Panc1 (cell line): ENCODE measurements around the gene CHRM2. TPM values are rescaled to one million over a fixed set of nuclear protein-coding genes. Genes with fewer than 3 reads are reported as not detected.

Source experiments
- ATAC-seq: fragments of 200-7000 bp; cut with Tn5 transposase; 2 replicates; pipeline ENCODE4 v1.9.1; 2020; ENCODE audit warnings: mild to moderate bottlenecking, moderate library complexity
- BruUV-seq: library from RNA; stranded (reverse); fragments of 400-500 nt; replicated peaks from 2 replicates; lab custom pipeline; 2021; lab: Mats Ljungman, UMichigan
- CTCF ChIA-PET: fragments of 300-600 bp; sonication (Branson Sonifier 250); formaldehyde crosslinking; loops from one replicate; lab custom pipeline; 2022; ENCODE audit warnings: antibody characterized with exemption; lab: Charles Lee
- POLR2A ChIA-PET: fragments of 300-600 bp; sonication (Branson Sonifier 250); formaldehyde crosslinking; loops from one replicate; lab custom pipeline; 2022; ENCODE audit warnings: antibody characterized with exemption; lab: Charles Lee
- DNase-seq: peaks from one replicate; pipeline ENCODE4 v3.0.0-alpha.2; 2010; ENCODE audit warnings: low read depth, low spot score
- H3K27ac ChIP-seq: 2 replicates; pipeline ENCODE4 v1.5.1; 2011; ENCODE audit warnings: mild to moderate bottlenecking, low read length, inconsistent platforms
- H3K27me3 ChIP-seq: fragments of 200-500 bp; sonication (Bioruptor generic); 2 replicates; pipeline ENCODE4 v1.6.0; 2014; ENCODE audit warnings: low read length, inconsistent platforms; ENCODE audit not compliant: control insufficient read depth, insufficient read depth
- H3K36me3 ChIP-seq: fragments of 200-500 bp; sonication (Bioruptor generic); 2 replicates; pipeline ENCODE4 v1.5.1; 2014; ENCODE audit warnings: inconsistent platforms, mild to moderate bottlenecking, low read length, moderate library complexity; ENCODE audit not compliant: control insufficient read depth, insufficient read depth
- H3K4me1 ChIP-seq: 2 replicates; pipeline ENCODE4 v1.5.1; 2011; ENCODE audit warnings: inconsistent platforms, mild to moderate bottlenecking, low read length, moderate library complexity; ENCODE audit not compliant: control insufficient read depth, insufficient read depth
- H3K4me3 ChIP-seq, 2 experiments: 2 replicates each; pipeline ENCODE4 v1.5.1; 2011 to 2012; ENCODE audit warnings: low read depth in 2 of 2, low read length in 2 of 2, mild to moderate bottlenecking in 2 of 2, inconsistent platforms in 1 of 2, moderate library complexity in 1 of 2
- H3K9me3 ChIP-seq: fragments of 200-500 bp; sonication (Bioruptor generic); 2 replicates; pipeline ENCODE4 v1.5.1; 2014; ENCODE audit warnings: low read depth, mild to moderate bottlenecking, inconsistent platforms, low read length, moderate library complexity; ENCODE audit not compliant: control insufficient read depth, insufficient read depth
- POLR2AphosphoS5 ChIP-seq: IDR thresholded peaks from 2 replicates; pipeline ENCODE4 v1.6.1; 2012; ENCODE audit warnings: mild to moderate bottlenecking, low read depth, low read length, moderate library complexity
- SIN3A ChIP-seq: IDR thresholded peaks from 2 replicates; pipeline ENCODE4 v1.6.1; 2012; ENCODE audit warnings: low read depth, mild to moderate bottlenecking, low read length, moderate library complexity, borderline replicate concordance; ENCODE audit not compliant: insufficient read depth
- TCF7L2 ChIP-seq: IDR thresholded peaks from 2 replicates; pipeline ENCODE4 v1.6.1; 2011; ENCODE audit warnings: mild to moderate bottlenecking, low read depth, low read length, inconsistent platforms
- in situ Hi-C: cut with HindIII; loops from 2 replicates; pipeline ENCODE4 v1.10.0; 2016; ENCODE audit warnings: low sequenced_read_pairs, low pct_unique_long_range_greater_than_20kb
- intact Hi-C: fragments of 100-400 bp; cut with micrococcal nuclease; formaldehyde crosslinking; loops from one replicate; pipeline ENCODE4 v1.10.0; 2022; ENCODE audit not compliant: unreplicated experiment
- total RNA-seq: library from RNA; stranded (reverse); gene quantifications from one replicate; pipeline ENCODE4 v1.2.1, GENCODE V29; 2021; ENCODE audit not compliant: unreplicated experiment
- TF ChIP-seq, protein P1 (sequence below): fragments of 450-650 bp; IDR thresholded peaks from 2 replicates; pipeline ENCODE4 v1.5.1; 2017; ENCODE audit warnings: mild to moderate bottlenecking
- TF ChIP-seq, protein P2 (sequence below), 2 experiments: IDR thresholded peaks; 2 replicates each; pipeline ENCODE4 v1.6.1; 2011 to 2012; ENCODE audit warnings: low read depth in 2 of 2, control low read depth in 1 of 2, low read length in 1 of 2, mild to moderate bottlenecking in 1 of 2, moderate library complexity in 1 of 2; ENCODE audit not compliant: insufficient read depth in 1 of 2

CHRM2 gene
- total RNA-seq, 1 experiment from 2014 or later = not detected

DNA sequence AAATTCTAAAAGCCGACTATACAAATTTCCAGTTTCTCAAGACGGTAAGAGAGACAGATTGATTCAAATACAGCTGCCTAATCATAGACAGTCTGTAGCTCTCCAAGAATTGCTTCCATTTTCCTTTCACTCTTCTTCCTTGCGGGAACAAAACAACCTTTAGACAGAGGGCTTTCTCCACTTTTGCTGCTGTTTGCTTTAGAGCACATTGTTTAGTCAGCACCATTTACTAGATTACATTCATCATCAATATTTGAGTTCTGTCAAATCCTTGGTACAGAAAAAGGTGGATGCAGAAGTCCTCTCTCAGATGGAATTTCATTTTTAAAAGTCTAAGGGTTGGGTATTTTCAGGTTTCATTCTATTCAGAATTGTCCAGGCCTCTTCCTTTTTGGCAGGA is 137.4 kb downstream of the CHRM2 start:
- no peaks in the 10 kb centered on the region for H3K27me3 ChIP-seq
- H3K27ac ChIP-seq = no peak overlapping the region
- H3K4me3 ChIP-seq = no peak overlapping the region
- H3K36me3 ChIP-seq = no peaks in the 10 kb centered on the region
- ChIA-PET POLR2A (interaction anchor here (0.7 kb wide), 1 partner anchor 270 kb away, joined by 3 read pairs; no protein-coding TSS in a partner anchor), CTCF (no interaction called here)
- TF ChIP-seq TCF7L2 (no peak), POLR2AphosphoS5 (no peak), SIN3A (no peak)
- TF ChIP-seq, protein P1, sequence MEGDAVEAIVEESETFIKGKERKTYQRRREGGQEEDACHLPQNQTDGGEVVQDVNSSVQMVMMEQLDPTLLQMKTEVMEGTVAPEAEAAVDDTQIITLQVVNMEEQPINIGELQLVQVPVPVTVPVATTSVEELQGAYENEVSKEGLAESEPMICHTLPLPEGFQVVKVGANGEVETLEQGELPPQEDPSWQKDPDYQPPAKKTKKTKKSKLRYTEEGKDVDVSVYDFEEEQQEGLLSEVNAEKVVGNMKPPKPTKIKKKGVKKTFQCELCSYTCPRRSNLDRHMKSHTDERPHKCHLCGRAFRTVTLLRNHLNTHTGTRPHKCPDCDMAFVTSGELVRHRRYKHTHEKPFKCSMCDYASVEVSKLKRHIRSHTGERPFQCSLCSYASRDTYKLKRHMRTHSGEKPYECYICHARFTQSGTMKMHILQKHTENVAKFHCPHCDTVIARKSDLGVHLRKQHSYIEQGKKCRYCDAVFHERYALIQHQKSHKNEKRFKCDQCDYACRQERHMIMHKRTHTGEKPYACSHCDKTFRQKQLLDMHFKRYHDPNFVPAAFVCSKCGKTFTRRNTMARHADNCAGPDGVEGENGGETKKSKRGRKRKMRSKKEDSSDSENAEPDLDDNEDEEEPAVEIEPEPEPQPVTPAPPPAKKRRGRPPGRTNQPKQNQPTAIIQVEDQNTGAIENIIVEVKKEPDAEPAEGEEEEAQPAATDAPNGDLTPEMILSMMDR = no peak
- TF ChIP-seq, protein P2, sequence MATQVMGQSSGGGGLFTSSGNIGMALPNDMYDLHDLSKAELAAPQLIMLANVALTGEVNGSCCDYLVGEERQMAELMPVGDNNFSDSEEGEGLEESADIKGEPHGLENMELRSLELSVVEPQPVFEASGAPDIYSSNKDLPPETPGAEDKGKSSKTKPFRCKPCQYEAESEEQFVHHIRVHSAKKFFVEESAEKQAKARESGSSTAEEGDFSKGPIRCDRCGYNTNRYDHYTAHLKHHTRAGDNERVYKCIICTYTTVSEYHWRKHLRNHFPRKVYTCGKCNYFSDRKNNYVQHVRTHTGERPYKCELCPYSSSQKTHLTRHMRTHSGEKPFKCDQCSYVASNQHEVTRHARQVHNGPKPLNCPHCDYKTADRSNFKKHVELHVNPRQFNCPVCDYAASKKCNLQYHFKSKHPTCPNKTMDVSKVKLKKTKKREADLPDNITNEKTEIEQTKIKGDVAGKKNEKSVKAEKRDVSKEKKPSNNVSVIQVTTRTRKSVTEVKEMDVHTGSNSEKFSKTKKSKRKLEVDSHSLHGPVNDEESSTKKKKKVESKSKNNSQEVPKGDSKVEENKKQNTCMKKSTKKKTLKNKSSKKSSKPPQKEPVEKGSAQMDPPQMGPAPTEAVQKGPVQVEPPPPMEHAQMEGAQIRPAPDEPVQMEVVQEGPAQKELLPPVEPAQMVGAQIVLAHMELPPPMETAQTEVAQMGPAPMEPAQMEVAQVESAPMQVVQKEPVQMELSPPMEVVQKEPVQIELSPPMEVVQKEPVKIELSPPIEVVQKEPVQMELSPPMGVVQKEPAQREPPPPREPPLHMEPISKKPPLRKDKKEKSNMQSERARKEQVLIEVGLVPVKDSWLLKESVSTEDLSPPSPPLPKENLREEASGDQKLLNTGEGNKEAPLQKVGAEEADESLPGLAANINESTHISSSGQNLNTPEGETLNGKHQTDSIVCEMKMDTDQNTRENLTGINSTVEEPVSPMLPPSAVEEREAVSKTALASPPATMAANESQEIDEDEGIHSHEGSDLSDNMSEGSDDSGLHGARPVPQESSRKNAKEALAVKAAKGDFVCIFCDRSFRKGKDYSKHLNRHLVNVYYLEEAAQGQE (IDR thresholded peaks at IDR 0.05; ENCODE audit: insufficient read depth in 1 of 2, low read depth in 2 of 2, low read length in 1 of 2) = no peak
- intact Hi-C loops (no loop called here), in situ Hi-C loops (no loop called here)
- BruUV-seq = no TSS peak
- no peaks in the 10 kb centered on the region for H3K9me3 ChIP-seq
- no peak for DNase-seq
- no peak for ATAC-seq
- H3K4me1 ChIP-seq = no peaks in the 10 kb centered on the region

DNA sequence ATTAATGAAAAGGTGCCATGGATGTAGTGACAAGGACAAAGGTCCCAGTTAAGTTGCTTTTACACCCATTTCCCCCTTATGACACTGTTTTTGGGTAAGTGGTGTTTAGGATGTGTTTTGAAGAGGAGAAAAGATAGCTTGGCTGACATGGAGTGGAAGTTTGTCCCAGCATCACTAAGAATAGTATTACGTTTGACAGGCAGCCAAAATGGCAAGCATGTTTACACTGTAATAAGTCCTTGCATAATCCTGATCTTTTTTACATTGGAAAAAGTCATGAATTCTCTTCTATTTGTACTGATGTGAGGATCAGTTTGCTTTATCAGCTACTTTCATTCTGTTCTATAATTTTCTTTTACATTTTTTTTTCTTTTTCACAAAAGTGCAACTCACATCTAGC is 137.8 kb downstream of the CHRM2 start:
- DNase-seq (no peak), ATAC-seq (no peak)
- no peak for TF ChIP-seq POLR2AphosphoS5
- no peak for TF ChIP-seq SIN3A
- TF ChIP-seq, protein P2 (IDR thresholded peaks at IDR 0.05; ENCODE audit: insufficient read depth in 1 of 2, low read depth in 2 of 2, low read length in 1 of 2) = no peak
- TF ChIP-seq TCF7L2 = no peak
- TF ChIP-seq, protein P1 = no peak
- POLR2A ChIA-PET = no interaction called here
- in situ Hi-C loops = no loop called here
- no peak overlapping the region for H3K4me3 ChIP-seq
- H3K27me3 ChIP-seq = no peaks in the 10 kb centered on the region
- no peaks in the 10 kb centered on the region for H3K9me3 ChIP-seq
- no peak overlapping the region for H3K27ac ChIP-seq
- CTCF ChIA-PET = no interaction called here
- BruUV-seq = no TSS peak
- intact Hi-C loops = no loop called here
- H3K4me1 ChIP-seq = no peaks in the 10 kb centered on the region
- H3K36me3 ChIP-seq = no peaks in the 10 kb centered on the region
